Panc1 (cell line): ENCODE data around the gene CELF2.

Source experiments
- POLR2AphosphoS5 ChIP-seq: IDR thresholded peaks from 2 replicates; pipeline ENCODE4 v1.6.1; 2012; ENCODE audit warnings: mild to moderate bottlenecking, low read depth, low read length, moderate library complexity
- REST ChIP-seq, 2 experiments: IDR thresholded peaks; 2 replicates each; pipeline ENCODE4 v1.6.1; 2011 to 2012; ENCODE audit warnings: low read depth in 2 of 2, control low read depth in 1 of 2, low read length in 1 of 2, mild to moderate bottlenecking in 1 of 2, moderate library complexity in 1 of 2; ENCODE audit not compliant: insufficient read depth in 1 of 2
- SIN3A ChIP-seq: IDR thresholded peaks from 2 replicates; pipeline ENCODE4 v1.6.1; 2012; ENCODE audit warnings: low read depth, mild to moderate bottlenecking, low read length, moderate library complexity, borderline replicate concordance; ENCODE audit not compliant: insufficient read depth
- TCF7L2 ChIP-seq: IDR thresholded peaks from 2 replicates; pipeline ENCODE4 v1.6.1; 2011; ENCODE audit warnings: mild to moderate bottlenecking, low read depth, low read length, inconsistent platforms
- TF ChIP-seq, protein P1 (sequence below): fragments of 450-650 bp; IDR thresholded peaks from 2 replicates; pipeline ENCODE4 v1.5.1; 2017; ENCODE audit warnings: mild to moderate bottlenecking

DNA sequence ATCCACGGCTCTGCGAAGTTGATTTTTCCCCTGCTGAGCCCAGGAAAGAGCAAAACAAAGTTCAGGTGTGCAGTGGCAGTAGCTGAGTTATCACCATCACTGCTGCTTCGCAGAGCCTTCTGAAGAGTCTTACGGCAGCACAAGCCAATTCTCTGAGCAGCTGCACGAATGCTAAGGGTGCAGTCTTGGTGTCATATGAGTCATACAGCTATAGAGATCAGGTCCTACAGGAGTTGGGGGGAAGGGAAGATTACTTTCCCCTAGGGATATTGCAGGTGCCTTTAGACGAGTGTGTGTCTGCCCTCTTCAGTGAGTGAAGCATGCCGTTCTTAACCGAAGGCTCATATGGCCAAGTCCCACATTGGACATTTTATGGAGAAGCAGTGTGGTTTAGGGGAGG is 227.8 kb downstream of the CELF2 start:
- TF ChIP-seq, protein P1, sequence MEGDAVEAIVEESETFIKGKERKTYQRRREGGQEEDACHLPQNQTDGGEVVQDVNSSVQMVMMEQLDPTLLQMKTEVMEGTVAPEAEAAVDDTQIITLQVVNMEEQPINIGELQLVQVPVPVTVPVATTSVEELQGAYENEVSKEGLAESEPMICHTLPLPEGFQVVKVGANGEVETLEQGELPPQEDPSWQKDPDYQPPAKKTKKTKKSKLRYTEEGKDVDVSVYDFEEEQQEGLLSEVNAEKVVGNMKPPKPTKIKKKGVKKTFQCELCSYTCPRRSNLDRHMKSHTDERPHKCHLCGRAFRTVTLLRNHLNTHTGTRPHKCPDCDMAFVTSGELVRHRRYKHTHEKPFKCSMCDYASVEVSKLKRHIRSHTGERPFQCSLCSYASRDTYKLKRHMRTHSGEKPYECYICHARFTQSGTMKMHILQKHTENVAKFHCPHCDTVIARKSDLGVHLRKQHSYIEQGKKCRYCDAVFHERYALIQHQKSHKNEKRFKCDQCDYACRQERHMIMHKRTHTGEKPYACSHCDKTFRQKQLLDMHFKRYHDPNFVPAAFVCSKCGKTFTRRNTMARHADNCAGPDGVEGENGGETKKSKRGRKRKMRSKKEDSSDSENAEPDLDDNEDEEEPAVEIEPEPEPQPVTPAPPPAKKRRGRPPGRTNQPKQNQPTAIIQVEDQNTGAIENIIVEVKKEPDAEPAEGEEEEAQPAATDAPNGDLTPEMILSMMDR = no peak
- TF ChIP-seq POLR2AphosphoS5 = no peak
- no peak for TF ChIP-seq SIN3A
- no peak for TF ChIP-seq REST (IDR thresholded peaks at IDR 0.05; ENCODE audit: insufficient read depth in 1 of 2, low read depth in 2 of 2, low read length in 1 of 2)
- TF ChIP-seq TCF7L2 = no peak
